ENCODE measurements around the gene RAB27B. TPM values are rescaled to one million over a fixed set of nuclear protein-coding genes. Genes with fewer than 3 reads are reported as not detected.

The RAB27B gene
- polyA plus RNA-seq, 1 experiment: 1.9 TPM

GRCh38 chr18:54942569-54942968 is 114.3 kb downstream of the RAB27B start:
- no peak for DNase-seq (ENCODE audit: low read depth, low spot score)
- H3K9me3 ChIP-seq (ENCODE audit: control insufficient read depth, insufficient read depth, low read length): no peaks in the 10 kb centered on the region
- H3K27me3 ChIP-seq (ENCODE audit: control insufficient read depth, insufficient read depth, low read length): no peaks in the 10 kb centered on the region
- ChIA-PET CTCF (interaction anchor here (0.7 kb wide), 1 partner anchor 40 kb away, joined by 4 read pairs; no protein-coding TSS in a partner anchor), POLR2A (no interaction called here)
- H3K27ac ChIP-seq (ENCODE audit: low read depth, low read length): no peak overlapping the region
- TF ChIP-seq CTCF (IDR thresholded peaks at IDR 0.05; ENCODE audit: low read depth, low read length): no peak
- no peak overlapping the region for H3K4me3 ChIP-seq (ENCODE audit: low read depth, low read length)

Other genes starting within 250 kb of the RAB27B start
- not detected in 2 replicates for gene DYNAP, start 237.2 kb upstream of the RAB27B start, polyA plus RNA-seq (2011; rRNA removed)
- gene CCDC68, start 131.0 kb downstream of the RAB27B start, polyA plus RNA-seq (2011; rRNA removed): 7.3 and 9.5 TPM in 2 replicates

Measured in AG04450 (cell line).